ENCODE results near the gene TSHZ2. TPM values are rescaled to one million over a fixed set of nuclear protein-coding genes. Genes with fewer than 3 reads are reported as not detected.

TSHZ2 gene
- total and polyA plus RNA-seq, 2 of the 4 experiments (the other 2 are of a cell fraction): under 0.01 to 0.02 TPM

DNA sequence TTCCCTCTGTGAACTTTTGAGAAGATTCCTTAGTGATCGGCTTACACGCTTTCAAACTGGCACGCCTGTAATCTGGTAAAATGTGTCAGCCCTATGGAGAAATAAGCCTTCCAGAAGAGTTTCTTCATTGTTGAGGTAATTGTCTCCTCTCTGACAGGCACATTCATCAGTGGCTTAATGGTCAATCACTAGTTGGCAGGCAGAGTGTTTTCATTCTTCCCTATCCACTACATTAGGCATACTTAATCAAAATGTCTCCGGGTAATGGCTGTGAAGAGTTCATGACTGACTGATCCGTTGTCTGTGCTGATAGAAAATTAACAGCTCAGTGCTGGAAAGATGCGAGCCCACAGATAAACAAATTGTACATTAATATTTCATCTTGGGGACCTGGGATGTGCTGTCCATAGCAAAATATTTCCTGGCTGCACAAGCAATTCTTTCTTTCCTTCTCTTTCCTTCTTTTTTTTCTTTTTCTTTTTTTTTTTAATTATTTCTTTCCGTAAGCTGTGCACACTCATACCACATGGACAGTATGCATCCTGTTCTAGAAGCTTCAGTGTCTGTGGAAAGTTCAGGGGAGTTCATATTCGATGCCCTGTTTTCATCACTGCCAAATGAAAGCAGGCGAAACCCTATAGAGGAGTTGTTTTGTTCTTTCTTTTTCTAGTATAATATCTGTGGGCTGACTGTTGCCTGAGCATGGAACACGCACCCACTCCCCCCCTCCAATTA is 31.4 kb downstream of the TSHZ2 start:
- no peak overlapping the region for H3K4me2 ChIP-seq (ENCODE audit: low read depth, low read length)
- no peaks in the 10 kb centered on the region for H3K9me1 ChIP-seq (ENCODE audit: insufficient read depth, low read length)
- no peak overlapping the region for H3K14ac ChIP-seq (replicated peaks; ENCODE audit: low read depth, low read length)
- H3K9me3 ChIP-seq (ENCODE audit: control insufficient read depth, insufficient read depth, low read length): no peaks in the 10 kb centered on the region
- TF ChIP-seq SMC3 (IDR thresholded peaks at IDR 0.05; ENCODE audit: low read depth, low read length): no peak
- TF ChIP-seq POLR2A (IDR thresholded peaks at IDR 0.05; ENCODE audit: low read depth, low read length): no peak
- TF ChIP-seq CEBPB (IDR thresholded peaks at IDR 0.05; ENCODE audit: low read depth, low read length): no peak
- TF ChIP-seq NFE2L2 (IDR thresholded peaks at IDR 0.05; ENCODE audit: low read depth, low read length): no peak
- no peak for TF ChIP-seq USF2 (IDR thresholded peaks at IDR 0.05; ENCODE audit: low read depth, low read length)
- no peak for TF ChIP-seq MAZ (IDR thresholded peaks at IDR 0.05; ENCODE audit: borderline replicate concordance, low read depth, low read length)
- TF ChIP-seq RAD21 (IDR thresholded peaks at IDR 0.05; ENCODE audit: low read length): no peak
- TF ChIP-seq FOS (IDR thresholded peaks at IDR 0.05; ENCODE audit: low read depth, low read length): no peak
- TF ChIP-seq, protein P1, sequence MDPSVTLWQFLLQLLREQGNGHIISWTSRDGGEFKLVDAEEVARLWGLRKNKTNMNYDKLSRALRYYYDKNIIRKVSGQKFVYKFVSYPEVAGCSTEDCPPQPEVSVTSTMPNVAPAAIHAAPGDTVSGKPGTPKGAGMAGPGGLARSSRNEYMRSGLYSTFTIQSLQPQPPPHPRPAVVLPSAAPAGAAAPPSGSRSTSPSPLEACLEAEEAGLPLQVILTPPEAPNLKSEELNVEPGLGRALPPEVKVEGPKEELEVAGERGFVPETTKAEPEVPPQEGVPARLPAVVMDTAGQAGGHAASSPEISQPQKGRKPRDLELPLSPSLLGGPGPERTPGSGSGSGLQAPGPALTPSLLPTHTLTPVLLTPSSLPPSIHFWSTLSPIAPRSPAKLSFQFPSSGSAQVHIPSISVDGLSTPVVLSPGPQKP (IDR thresholded peaks at IDR 0.05; ENCODE audit: borderline replicate concordance, low read depth, low read length): no peak
- TF ChIP-seq CHD1 (IDR thresholded peaks at IDR 0.05; ENCODE audit: low read depth, low read length): no peak
- TF ChIP-seq MXI1 (IDR thresholded peaks at IDR 0.05; ENCODE audit: borderline replicate concordance, low read depth, low read length): no peak
- TF ChIP-seq CTCF (conservative IDR thresholded peaks at IDR 0.05; ENCODE audit: low read depth, low read length): no peak
- TF ChIP-seq MAFK (IDR thresholded peaks at IDR 0.05; ENCODE audit: low read depth, low read length): no peak
- no peak for TF ChIP-seq RFX5 (IDR thresholded peaks at IDR 0.05; ENCODE audit: low read depth, low read length)
- TF ChIP-seq BHLHE40 (IDR thresholded peaks at IDR 0.05; ENCODE audit: low read depth, low read length): no peak
- no peak for TF ChIP-seq RCOR1 (IDR thresholded peaks at IDR 0.05; ENCODE audit: insufficient replicate concordance, low read length)
- no peak overlapping the region for H2BK20ac ChIP-seq (ENCODE audit: low read depth, low read length)
- H4K5ac ChIP-seq (ENCODE audit: low read depth, low read length): no peak overlapping the region
- dilution Hi-C loops (cut with HindIII; ENCODE audit: low sequenced_read_pairs, unreplicated experiment): no loop called here
- H3K79me1 ChIP-seq (ENCODE audit: low read depth in 1 of 2, low read length in 2 of 2): no peaks in the 10 kb centered on the region
- no peak overlapping the region for H4K91ac ChIP-seq (ENCODE audit: insufficient read depth, low read depth, low read length)
- H3K4me1 ChIP-seq (ENCODE audit: control insufficient read depth, insufficient read depth, low read length): peaks cover 2% of the 10 kb centered on the region; the same call in 1 of the 2 replicates
- no peak overlapping the region for H3K23ac ChIP-seq (ENCODE audit: low read depth, low read length)
- no peaks in the 10 kb centered on the region for H3K27me3 ChIP-seq (ENCODE audit: control insufficient read depth, insufficient read depth, low read length)
- no peak overlapping the region for H2AK9ac ChIP-seq (replicated peaks; ENCODE audit: low read depth, low read length, poor library complexity)
- intact Hi-C loops (cut with micrococcal nuclease): no loop called here
- no peak overlapping the region for H3K9ac ChIP-seq (ENCODE audit: low read depth, low read length)
- no peak overlapping the region for H3K4ac ChIP-seq (ENCODE audit: low read depth, low read length)
- H3K36me3 ChIP-seq (ENCODE audit: control insufficient read depth, insufficient read depth, low read length): no peaks in the 10 kb centered on the region
- DNase-seq (no peak), ATAC-seq (ENCODE audit: low read depth) (no peak)
- no peak overlapping the region for H2BK5ac ChIP-seq (ENCODE audit: low read depth, low read length, poor library complexity, severe bottlenecking)
- no peak overlapping the region for H2BK120ac ChIP-seq (ENCODE audit: low read depth, low read length)
- POLR2A ChIA-PET (ENCODE audit: unreplicated experiment): no interaction called here
- no peak overlapping the region for H3K4me3 ChIP-seq (ENCODE audit: insufficient read depth, low read depth, low read length)
- H2AK5ac ChIP-seq (ENCODE audit: low read depth, low read length): no peak overlapping the region
- in situ Hi-C loops (cut with MboI; ENCODE audit: low sequenced_read_pairs): no loop called here
- H3K18ac ChIP-seq (ENCODE audit: low read depth, low read length): no peak overlapping the region
- no peak overlapping the region for H2BK15ac ChIP-seq (ENCODE audit: low read depth, low read length)
- H4K20me1 ChIP-seq (ENCODE audit: insufficient read depth, low read length): no peaks in the 10 kb centered on the region
- H3K56ac ChIP-seq (ENCODE audit: extremely low read depth, insufficient read depth, low read length): no peak overlapping the region
- H2AFZ ChIP-seq (replicated peaks; ENCODE audit: low read length, poor library complexity): no peak overlapping the region
- H3K27ac ChIP-seq (ENCODE audit: insufficient read depth, low read length): no peak overlapping the region
- BruUV-seq (replicated peaks): no TSS peak
- WGBS, 2 experiments (ENCODE audit: extremely low coverage in 2 of 2, insufficient read length in 1 of 2): no CpG with 5 or more reads among the region's 10 CpGs
- no peak overlapping the region for H4K8ac ChIP-seq (ENCODE audit: low read depth in 2 of 2, low read length in 2 of 2)
- CTCF ChIA-PET: no interaction called here

Data from IMR-90 (cell line).